ENCODE results near the gene MDGA2. TPM values are rescaled to one million over a fixed set of nuclear protein-coding genes. Genes with fewer than 3 reads are reported as not detected.

The MDGA2 gene
- total RNA-seq, 2 donors from 2014 or later = 0.82 to 8.8 TPM

DNA sequence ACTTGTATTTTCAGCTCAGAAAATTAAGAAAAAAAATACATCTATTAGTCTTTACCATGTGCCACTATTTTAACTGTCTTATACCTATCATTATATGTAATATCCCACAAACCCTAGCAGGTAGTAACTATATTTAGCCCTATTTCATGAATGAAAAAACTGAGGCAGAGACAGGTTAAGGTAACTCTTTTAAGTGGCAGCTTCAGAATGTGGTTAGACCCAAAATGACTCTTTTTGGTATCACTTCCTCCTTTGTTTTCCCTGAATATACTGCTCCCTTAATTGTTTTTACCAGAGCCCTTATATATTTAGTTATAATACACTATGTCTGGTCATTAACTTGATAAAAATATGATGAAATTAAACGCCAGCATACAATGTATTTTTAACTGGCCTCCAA, 788.3 kb downstream of the MDGA2 start:
- Histone ChIP-seq H3K27me3 (ENCODE audit: control insufficient read depth, insufficient read depth, low read length, poor library complexity, severe bottlenecking) (no peaks in the 10 kb centered on the region), H3K9me3 (ENCODE audit: control insufficient read depth, low read length) (no peaks in the 10 kb centered on the region), H3K27ac (ENCODE audit: low read depth, low read length) (no peak overlapping the region), H3K36me3 (ENCODE audit: control insufficient read depth, insufficient read depth, low read length) (no peaks in the 10 kb centered on the region), H3K4me3 (ENCODE audit: low read length) (no peak overlapping the region), H3K9ac (ENCODE audit: extremely low read depth, low read length, poor library complexity, severe bottlenecking) (no peak overlapping the region), H3K4me1 (ENCODE audit: control insufficient read depth, insufficient read depth, low read length) (no peaks in the 10 kb centered on the region)
- no peak for DNase-seq
- TF ChIP-seq, protein P1, sequence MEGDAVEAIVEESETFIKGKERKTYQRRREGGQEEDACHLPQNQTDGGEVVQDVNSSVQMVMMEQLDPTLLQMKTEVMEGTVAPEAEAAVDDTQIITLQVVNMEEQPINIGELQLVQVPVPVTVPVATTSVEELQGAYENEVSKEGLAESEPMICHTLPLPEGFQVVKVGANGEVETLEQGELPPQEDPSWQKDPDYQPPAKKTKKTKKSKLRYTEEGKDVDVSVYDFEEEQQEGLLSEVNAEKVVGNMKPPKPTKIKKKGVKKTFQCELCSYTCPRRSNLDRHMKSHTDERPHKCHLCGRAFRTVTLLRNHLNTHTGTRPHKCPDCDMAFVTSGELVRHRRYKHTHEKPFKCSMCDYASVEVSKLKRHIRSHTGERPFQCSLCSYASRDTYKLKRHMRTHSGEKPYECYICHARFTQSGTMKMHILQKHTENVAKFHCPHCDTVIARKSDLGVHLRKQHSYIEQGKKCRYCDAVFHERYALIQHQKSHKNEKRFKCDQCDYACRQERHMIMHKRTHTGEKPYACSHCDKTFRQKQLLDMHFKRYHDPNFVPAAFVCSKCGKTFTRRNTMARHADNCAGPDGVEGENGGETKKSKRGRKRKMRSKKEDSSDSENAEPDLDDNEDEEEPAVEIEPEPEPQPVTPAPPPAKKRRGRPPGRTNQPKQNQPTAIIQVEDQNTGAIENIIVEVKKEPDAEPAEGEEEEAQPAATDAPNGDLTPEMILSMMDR (conservative IDR thresholded peaks at IDR 0.05) = no peak
- H3K4me3 Mint-ChIP-seq = no peak overlapping the region
- peaks cover 16% of the 10 kb centered on the region for H3K4me1 Mint-ChIP-seq
- 100% methylated on average over 1 of the region's 1 CpG; no CpG with 5 or more reads in 1 of the 2 experiments for WGBS, 2 experiments (ENCODE audit: insufficient coverage in 1 of 2, insufficient read length in 1 of 2)
- no peaks in the 10 kb centered on the region for H3K9me3 Mint-ChIP-seq
- no peaks in the 10 kb centered on the region for H3K36me3 Mint-ChIP-seq (ENCODE audit: low read depth)
- no peak overlapping the region for H3K27ac Mint-ChIP-seq
- no peaks in the 10 kb centered on the region for H3K27me3 Mint-ChIP-seq (ENCODE audit: insufficient read depth)

DNA sequence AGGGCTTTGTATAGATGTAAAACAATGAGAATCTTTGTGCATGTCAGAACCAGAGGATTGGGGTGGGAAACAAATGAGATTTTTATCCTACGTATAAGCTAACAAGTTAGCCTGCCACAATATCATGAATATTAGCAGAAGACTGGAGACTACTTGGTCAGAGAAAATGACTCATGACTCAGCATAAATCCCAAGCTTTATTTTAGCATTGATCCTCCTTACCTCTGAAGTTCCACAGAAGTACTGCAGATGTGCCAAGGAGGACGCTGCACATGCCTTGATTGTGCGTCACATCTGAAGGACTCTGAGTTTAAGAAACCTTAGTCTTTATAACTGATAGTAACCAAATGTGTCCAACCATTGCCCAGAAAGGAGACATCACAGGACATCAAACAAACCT, 789.8 kb downstream of the MDGA2 start:
- H3K9me3 Mint-ChIP-seq = no peaks in the 10 kb centered on the region
- H3K27me3 ChIP-seq (ENCODE audit: control insufficient read depth, insufficient read depth, low read length, poor library complexity, severe bottlenecking) = no peaks in the 10 kb centered on the region
- no peaks in the 10 kb centered on the region for H3K9me3 ChIP-seq (ENCODE audit: control insufficient read depth, low read length)
- TF ChIP-seq, protein P1 (conservative IDR thresholded peaks at IDR 0.05) = no peak
- H3K27me3 Mint-ChIP-seq (ENCODE audit: insufficient read depth) = no peaks in the 10 kb centered on the region
- WGBS, 2 experiments (ENCODE audit: insufficient coverage in 1 of 2, insufficient read length in 1 of 2) = 98 to 100% methylated on average over 1 to 3 of the region's 3 CpGs
- H3K27ac Mint-ChIP-seq = no peak overlapping the region
- no peak overlapping the region for H3K9ac ChIP-seq (ENCODE audit: extremely low read depth, low read length, poor library complexity, severe bottlenecking)
- H3K4me3 Mint-ChIP-seq = no peak overlapping the region
- no peaks in the 10 kb centered on the region for H3K36me3 ChIP-seq (ENCODE audit: control insufficient read depth, insufficient read depth, low read length)
- H3K4me1 Mint-ChIP-seq = peaks cover 16% of the 10 kb centered on the region
- no peak overlapping the region for H3K4me3 ChIP-seq (ENCODE audit: low read length)
- no peaks in the 10 kb centered on the region for H3K36me3 Mint-ChIP-seq (ENCODE audit: low read depth)
- no peaks in the 10 kb centered on the region for H3K4me1 ChIP-seq (ENCODE audit: control insufficient read depth, insufficient read depth, low read length)
- no peak overlapping the region for H3K27ac ChIP-seq (ENCODE audit: low read depth, low read length)
- no peak for DNase-seq

DNA sequence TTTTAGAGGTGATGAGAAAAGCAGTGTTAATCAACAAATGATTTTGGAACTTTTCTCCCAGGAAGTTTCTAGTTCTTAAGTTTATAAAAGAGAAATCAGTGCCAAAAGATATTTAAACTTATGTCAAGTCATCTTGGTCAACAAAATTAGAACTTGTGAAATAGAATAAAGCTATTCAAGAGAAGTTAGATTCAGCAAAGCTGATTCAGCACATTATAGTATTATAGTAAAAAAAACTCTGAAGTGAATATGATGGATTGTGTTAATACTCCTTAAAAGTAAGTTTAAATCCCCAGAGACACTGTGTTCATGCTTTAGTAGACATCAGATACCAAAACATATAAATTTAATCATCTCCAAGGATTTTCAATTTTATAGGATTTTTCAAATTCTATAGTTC, 813.7 kb downstream of the MDGA2 start:
- Histone ChIP-seq H3K27ac (ENCODE audit: low read depth, low read length) (no peak overlapping the region), H3K9ac (ENCODE audit: extremely low read depth, low read length, poor library complexity, severe bottlenecking) (no peak overlapping the region), H3K36me3 (ENCODE audit: control insufficient read depth, insufficient read depth, low read length) (no peaks in the 10 kb centered on the region), H3K27me3 (ENCODE audit: control insufficient read depth, insufficient read depth, low read length, poor library complexity, severe bottlenecking) (no peaks in the 10 kb centered on the region), H3K4me3 (ENCODE audit: low read length) (no peak overlapping the region), H3K9me3 (ENCODE audit: control insufficient read depth, low read length) (no peaks in the 10 kb centered on the region), H3K4me1 (ENCODE audit: control insufficient read depth, insufficient read depth, low read length) (no peaks in the 10 kb centered on the region)
- no peak for DNase-seq
- Mint-ChIP-seq H3K4me3 (no peak overlapping the region), H3K4me1 (no peaks in the 10 kb centered on the region), H3K27ac (no peak overlapping the region), H3K36me3 (ENCODE audit: low read depth) (no peaks in the 10 kb centered on the region), H3K9me3 (peaks cover 3% of the 10 kb centered on the region), H3K27me3 (ENCODE audit: insufficient read depth) (no peaks in the 10 kb centered on the region)
- TF ChIP-seq, protein P1 (conservative IDR thresholded peaks at IDR 0.05) = no peak
